Renal cortex interstitium (tissue), 11 donors: ENCODE measurements around the gene LYPD5. TPM values are rescaled to one million over a fixed set of nuclear protein-coding genes. Genes with fewer than 3 reads are reported as not detected.
"Not testable (repeated sequence)": the region's sequence is repeated elsewhere in the genome, so short reads cannot be mapped to it uniquely, and the experiment has no call there.

Experiments
- DNase-seq, 11 donors: peaks; one replicate each; pipeline ENCODE4 v3.0.0-alpha.2; 2013; ENCODE audit warnings: low read depth in 9 of 11, low spot score in 4 of 11; ENCODE audit errors: extremely low read depth in 1 of 11
- polyA plus RNA-seq, 3 donors: library from polyadenylated mRNA; unstranded; fragments of 120-200 nt; gene quantifications; one replicate each; pipeline ENCODE4 v1.2.1, GENCODE V29; 2013; ENCODE audit not compliant: insufficient read length in 3 of 3

LYPD5 gene
- polyA plus RNA-seq, 3 donors: 0.17 to 0.41 (median 0.30) TPM

GRCh38 chr19:43781630-43782310 lies 20.5 kb downstream of the LYPD5 start:
- no peak for DNase-seq

GRCh38 chr19:43780706-43781525 lies 21.3 kb downstream of the LYPD5 start, which contains the start of gene KCNN4:
Gene KCNN4, minus strand, starts transcription at chr19:43780973. Its CDS starts 112 bp downstream, at chr19:43780861.
- no peak for DNase-seq

- no peak for DNase-seq
Observed at GRCh38 chr19:43779820-43780219, 22.4 kb downstream of the LYPD5 start.

GRCh38 chr19:43779147-43779819 lies 23.0 kb downstream of the LYPD5 start:
- no peak for DNase-seq

- DNase-seq: no peak
Observed at GRCh38 chr19:43778651-43779050, 23.6 kb downstream of the LYPD5 start.

GRCh38 chr19:43777163-43777695 lies 25.0 kb downstream of the LYPD5 start:
- DNase-seq: no peak

GRCh38 chr19:43776286-43776685 lies 26.0 kb downstream of the LYPD5 start:
- no peak for DNase-seq

- no peak for DNase-seq
Observed at GRCh38 chr19:43775299-43775890, 26.9 kb downstream of the LYPD5 start.

GRCh38 chr19:43774940-43775258 lies 27.3 kb downstream of the LYPD5 start:
- not testable (repeated sequence) for DNase-seq

- DNase-seq: peak in 2 of 11 donors; percentile 34 to 38
Observed at GRCh38 chr19:43774103-43774939, 27.9 kb downstream of the LYPD5 start.

- no peak for DNase-seq
Observed at GRCh38 chr19:43773725-43774102, 28.5 kb downstream of the LYPD5 start.

- no peak for DNase-seq
Observed at GRCh38 chr19:43769256-43769655, 33.0 kb downstream of the LYPD5 start.

GRCh38 chr19:43768273-43769050 lies 33.8 kb downstream of the LYPD5 start:
- no peak for DNase-seq

- DNase-seq: no peak
Observed at GRCh38 chr19:43767818-43768217, 34.4 kb downstream of the LYPD5 start.

GRCh38 chr19:43767316-43767715 lies 34.9 kb downstream of the LYPD5 start:
- DNase-seq: no peak

GRCh38 chr19:43766755-43767043 lies 35.5 kb downstream of the LYPD5 start:
- no peak for DNase-seq

- no peak for DNase-seq
Observed at GRCh38 chr19:43765109-43765876, 37.0 kb downstream of the LYPD5 start.
